B cell (primary cell): ENCODE results near the gene UBN2. TPM values are rescaled to one million over a fixed set of nuclear protein-coding genes. Genes with fewer than 3 reads are reported as not detected.

Experiments used
- ATAC-seq: fragments of 200-7000 bp; cut with Tn5 transposase; one replicate; pipeline ENCODE4 v1.10.0; 2021; ENCODE audit warnings: low read depth, mild to moderate bottlenecking, moderate number of reproducible peaks, moderate library complexity
- CTCF ChIA-PET: fragments of 350-600 bp; sonication (Branson Sonifier 250); formaldehyde crosslinking; loops from one replicate; lab custom pipeline; 2021; ENCODE audit warnings: antibody characterized with exemption, inconsistent platforms; lab: Charles Lee
- POLR2A ChIA-PET: fragments of 350-600 bp; sonication (Branson Sonifier 250); formaldehyde crosslinking; loops from one replicate; lab custom pipeline; 2021; ENCODE audit warnings: antibody characterized with exemption; lab: Charles Lee
- DNase-seq: peaks from one replicate; pipeline ENCODE4 v3.0.0; 2013
- H2AFZ ChIP-seq: 2 replicates; pipeline ENCODE4 v1.6.1; 2012; ENCODE audit warnings: mild to moderate bottlenecking, low read depth, low read length; ENCODE audit not compliant: insufficient read depth, poor library complexity, severe bottlenecking
- H3K27ac ChIP-seq, 2 donors: 1 replicate in 1 of 2; 2 replicates in 1 of 2; pipeline ENCODE4 v1.5.1; 2012 to 2013; ENCODE audit warnings: low read length in 2 of 2, mild to moderate bottlenecking in 2 of 2, moderate library complexity in 1 of 2
- H3K27me3 ChIP-seq, 4 experiments: fragments of 200-600 bp in 1 of 4; sonication (generic) in 1 of 4; replicated peaks in 1 of 4; 1 replicate in 2 of 4; 2 replicates in 2 of 4; pipeline versions ENCODE4 v1.6.1 to v1.7.0; 2013 to 2016; ENCODE audit warnings: low read length in 3 of 4, mild to moderate bottlenecking in 2 of 4, mixed read lengths in 1 of 4, moderate library complexity in 1 of 4; ENCODE audit not compliant: insufficient read depth in 4 of 4, control insufficient read depth in 3 of 4; ENCODE audit errors: control extremely low read depth in 1 of 4
- H3K36me3 ChIP-seq, 2 experiments: replicated peaks in 1 of 2; 1 replicate in 1 of 2; 2 replicates in 1 of 2; pipeline versions ENCODE4 v1.6.1 to v1.7.1; 2013; ENCODE audit warnings: low read length in 1 of 2; ENCODE audit not compliant: insufficient read depth in 2 of 2, control insufficient read depth in 1 of 2; ENCODE audit errors: control extremely low read depth in 1 of 2, extremely low read depth in 1 of 2
- H3K4me1 ChIP-seq, 2 donors: fragments of 200-600 bp in 1 of 2; sonication (generic) in 1 of 2; 1 replicate in 1 of 2; 2 replicates in 1 of 2; pipeline versions ENCODE4 v1.5.1 to v1.6.1; 2013 to 2017; ENCODE audit warnings: low read length in 2 of 2; ENCODE audit not compliant: control insufficient read depth in 2 of 2, insufficient read depth in 2 of 2
- H3K4me2 ChIP-seq: replicated peaks from 2 replicates; pipeline ENCODE3; 2012; ENCODE audit warnings: mild to moderate bottlenecking, low read depth, low read length; ENCODE audit not compliant: poor library complexity, severe bottlenecking
- H3K4me3 ChIP-seq, 5 experiments: fragments of 200-600 bp in 1 of 5; sonication (generic) in 1 of 5; 1 replicate in 3 of 5; 2 replicates in 2 of 5; pipeline versions ENCODE4 v1.5.1 to v1.7.0; 2011 to 2016; ENCODE audit warnings: low read length in 4 of 5, mild to moderate bottlenecking in 4 of 5, low read depth in 2 of 5, control low read depth in 1 of 5, moderate library complexity in 1 of 5; ENCODE audit not compliant: insufficient read depth in 1 of 5; ENCODE audit errors: control extremely low read depth in 1 of 5, extremely low read depth in 1 of 5
- H3K79me2 ChIP-seq: fragments of 200-600 bp; sonication (generic); one replicate; pipeline ENCODE4 v1.6.0; 2016; ENCODE audit warnings: low read length; ENCODE audit not compliant: control insufficient read depth, insufficient read depth
- H3K9ac ChIP-seq: fragments of 200-600 bp; sonication (generic); 2 replicates; pipeline ENCODE4 v1.6.1; 2017; ENCODE audit warnings: mild to moderate bottlenecking, low read length, moderate library complexity
- H3K9me3 ChIP-seq, 3 donors: one replicate each; pipeline versions ENCODE4 v1.6.1 to v1.7.1; 2013; ENCODE audit warnings: low read length in 2 of 3; ENCODE audit not compliant: control insufficient read depth in 2 of 3, insufficient read depth in 1 of 3; ENCODE audit errors: control extremely low read depth in 1 of 3
- H4K20me1 ChIP-seq: 2 replicates; pipeline ENCODE4 v1.6.0; 2012; ENCODE audit warnings: mild to moderate bottlenecking, low read length; ENCODE audit not compliant: insufficient read depth, control insufficient read depth, poor library complexity, severe bottlenecking
- H3K27ac Mint-ChIP-seq: one replicate; pipeline ENCODE4 v1.8.0; 2021; ENCODE audit warnings: mixed read lengths
- H3K27me3 Mint-ChIP-seq: one replicate; pipeline ENCODE4 v1.8.0; 2021; ENCODE audit warnings: mixed read lengths
- H3K4me1 Mint-ChIP-seq: one replicate; pipeline ENCODE4 v1.8.0; 2021; ENCODE audit warnings: mixed read lengths
- H3K4me3 Mint-ChIP-seq: one replicate; pipeline ENCODE4 v1.8.0; 2021; ENCODE audit warnings: mixed read lengths
- H3K9me3 Mint-ChIP-seq: one replicate; pipeline ENCODE4 v1.8.0; 2022; ENCODE audit warnings: mixed read lengths; ENCODE audit not compliant: insufficient read depth
- EZH2 ChIP-seq: IDR thresholded peaks from 2 replicates; pipeline ENCODE4 v1.6.1; 2012; ENCODE audit warnings: borderline replicate concordance, low read depth, mild to moderate bottlenecking, moderate library complexity, low read length; ENCODE audit not compliant: insufficient read depth, poor library complexity, severe bottlenecking
- WGBS: methylation state at CpG from one replicate; pipeline ENCODE4 v1.1.5; 2013; ENCODE audit warnings: missing lambda C conversion rate; ENCODE audit not compliant: insufficient coverage; 5-methylcytosine and 5-hydroxymethylcytosine counted together
- intact Hi-C: fragments of 100-400 bp; cut with micrococcal nuclease; formaldehyde crosslinking; loops from one replicate; pipeline ENCODE4 v1.10.0; 2022
- polyA plus RNA-seq: library from polyadenylated mRNA; depleted of rRNA; stranded (reverse); fragments of >200 nt; gene quantifications from 2 replicates; pipeline ENCODE4 v1.2.3, GENCODE V29; 2012
- total RNA-seq, 2 donors: library from RNA; stranded (reverse); fragments of 120-200 nt in 1 of 2; gene quantifications; 1 replicate in 1 of 2; 2 replicates in 1 of 2; pipeline versions ENCODE4 v1.2.3 to v1.2.4, GENCODE V29; 2013 to 2022
- TF ChIP-seq, protein P1 (sequence below): fragments of 200-600 bp; IDR thresholded peaks from one replicate; pipeline ENCODE4 v1.8.0; 2022; ENCODE audit warnings: antibody characterized with exemption, mild to moderate bottlenecking

Gene UBN2
- total and polyA plus RNA-seq, 2 donors (not counting 1 experiment from before 2014, with no cell fraction given): 2.4 to 33.4 TPM

DNA sequence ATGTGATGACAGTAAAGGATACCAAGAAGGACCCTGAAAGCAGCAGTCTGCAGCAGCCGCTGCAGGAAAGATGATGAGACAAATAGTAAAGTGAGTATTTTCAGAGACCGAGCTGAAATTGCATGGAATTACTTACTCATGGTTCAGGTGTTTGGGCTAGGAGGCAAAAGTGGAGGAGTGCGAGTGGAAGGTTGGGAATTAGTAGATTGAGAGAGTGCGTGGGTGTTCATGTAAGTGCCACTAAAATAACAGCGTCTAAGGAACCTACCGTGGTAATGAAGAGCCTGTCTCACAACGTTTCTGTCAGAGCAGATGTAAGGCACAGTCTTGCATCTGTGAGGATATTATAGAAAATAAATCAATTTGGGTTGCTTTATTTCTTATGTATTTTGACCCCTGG is 61.8 kb downstream of the UBN2 start:
- no peak overlapping the region for H3K4me3 ChIP-seq
- Mint-ChIP-seq H3K27ac (no peak overlapping the region), H3K4me3 (no peak overlapping the region), H3K27me3 (no peaks in the 10 kb centered on the region), H3K9me3 (no peaks in the 10 kb centered on the region), H3K4me1 (no peaks in the 10 kb centered on the region)
- ATAC-seq (no peak), DNase-seq (no peak)
- whole genome bisulfite sequencing: 95% methylated on average over 4 of the region's 7 CpGs
- ChIA-PET CTCF (no interaction called here), POLR2A (no interaction called here)
- no peaks in the 10 kb centered on the region for H4K20me1 ChIP-seq
- no peak overlapping the region for H3K9ac ChIP-seq
- H3K27ac ChIP-seq: no peak overlapping the region
- no peaks in the 10 kb centered on the region for H3K27me3 ChIP-seq
- no peaks in the 10 kb centered on the region for H3K79me2 ChIP-seq
- H3K4me2 ChIP-seq: no peak overlapping the region
- intact Hi-C loops: no loop called here
- TF ChIP-seq, protein P1, sequence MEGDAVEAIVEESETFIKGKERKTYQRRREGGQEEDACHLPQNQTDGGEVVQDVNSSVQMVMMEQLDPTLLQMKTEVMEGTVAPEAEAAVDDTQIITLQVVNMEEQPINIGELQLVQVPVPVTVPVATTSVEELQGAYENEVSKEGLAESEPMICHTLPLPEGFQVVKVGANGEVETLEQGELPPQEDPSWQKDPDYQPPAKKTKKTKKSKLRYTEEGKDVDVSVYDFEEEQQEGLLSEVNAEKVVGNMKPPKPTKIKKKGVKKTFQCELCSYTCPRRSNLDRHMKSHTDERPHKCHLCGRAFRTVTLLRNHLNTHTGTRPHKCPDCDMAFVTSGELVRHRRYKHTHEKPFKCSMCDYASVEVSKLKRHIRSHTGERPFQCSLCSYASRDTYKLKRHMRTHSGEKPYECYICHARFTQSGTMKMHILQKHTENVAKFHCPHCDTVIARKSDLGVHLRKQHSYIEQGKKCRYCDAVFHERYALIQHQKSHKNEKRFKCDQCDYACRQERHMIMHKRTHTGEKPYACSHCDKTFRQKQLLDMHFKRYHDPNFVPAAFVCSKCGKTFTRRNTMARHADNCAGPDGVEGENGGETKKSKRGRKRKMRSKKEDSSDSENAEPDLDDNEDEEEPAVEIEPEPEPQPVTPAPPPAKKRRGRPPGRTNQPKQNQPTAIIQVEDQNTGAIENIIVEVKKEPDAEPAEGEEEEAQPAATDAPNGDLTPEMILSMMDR: no peak
- TF ChIP-seq EZH2: no peak
- no peak overlapping the region for H2AFZ ChIP-seq
- peaks cover 8 to 12% of the 10 kb centered on the region in 2 experiments for H3K36me3 ChIP-seq
- H3K4me1 ChIP-seq: no peaks in the 10 kb centered on the region
- no peaks in the 10 kb centered on the region for H3K9me3 ChIP-seq

DNA sequence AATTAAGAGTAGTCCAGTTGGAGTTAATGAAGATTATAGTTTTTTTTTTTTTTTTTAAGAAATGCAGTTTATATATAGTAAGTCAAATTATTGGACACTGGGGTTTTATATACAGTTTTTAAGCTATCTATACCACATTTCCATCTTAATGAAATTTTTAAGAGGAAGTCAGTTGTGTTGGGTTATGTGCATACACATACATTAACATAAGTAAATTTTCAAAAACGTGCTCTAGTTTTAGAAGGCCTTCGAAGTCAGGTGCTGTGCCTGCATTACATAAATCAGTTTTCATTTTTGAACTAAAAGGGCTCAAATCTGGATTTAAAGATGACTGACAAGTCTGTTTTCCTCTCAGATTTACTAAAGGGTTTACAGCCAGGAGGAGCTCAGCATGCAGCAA is 62.5 kb downstream of the UBN2 start:
- DNase-seq (no peak), ATAC-seq (no peak)
- no peaks in the 10 kb centered on the region for H4K20me1 ChIP-seq
- CTCF ChIA-PET: no interaction called here
- H3K4me3 Mint-ChIP-seq: no peak overlapping the region
- H3K27me3 Mint-ChIP-seq: no peaks in the 10 kb centered on the region
- no peaks in the 10 kb centered on the region for H3K4me1 Mint-ChIP-seq
- no peaks in the 10 kb centered on the region for H3K9me3 Mint-ChIP-seq
- H3K79me2 ChIP-seq: no peaks in the 10 kb centered on the region
- TF ChIP-seq EZH2: no peak
- TF ChIP-seq, protein P1: no peak
- H3K27ac Mint-ChIP-seq: no peak overlapping the region
- no peak overlapping the region for H2AFZ ChIP-seq
- H3K9ac ChIP-seq: no peak overlapping the region
- H3K4me2 ChIP-seq: no peak overlapping the region
- POLR2A ChIA-PET: no interaction called here
- H3K27me3 ChIP-seq: no peaks in the 10 kb centered on the region
- intact Hi-C loops: no loop called here
- H3K4me3 ChIP-seq: no peak overlapping the region
- H3K4me1 ChIP-seq: no peaks in the 10 kb centered on the region
- peaks cover 6 to 12% of the 10 kb centered on the region in 2 experiments for H3K36me3 ChIP-seq
- H3K27ac ChIP-seq: no peak overlapping the region
- WGBS: 80% methylated on average over 1 of the region's 2 CpGs
- no peaks in the 10 kb centered on the region for H3K9me3 ChIP-seq
